HepG2 (cell line): Measurements from ENCODE around the gene CORT. TPM values are rescaled to one million over a fixed set of nuclear protein-coding genes. Genes with fewer than 3 reads are reported as not detected.

Experiments used
- AGO1 ChIP-seq: fragments of 200-400 bp; formaldehyde crosslinking; IDR thresholded peaks from 2 replicates; pipeline ENCODE4 v1.6.1; 2017; ENCODE audit warnings: mild to moderate bottlenecking, low read depth, low read length, moderate library complexity; ENCODE audit not compliant: poor library complexity, severe bottlenecking
- CBX2 ChIP-seq, 2 experiments: fragments of 200-600 bp in 1 of 2; sonication (generic); formaldehyde crosslinking in 1 of 2; IDR thresholded peaks; 2 replicates each; pipeline versions ENCODE4 v1.7.0 to v1.8.1; 2018 to 2022; ENCODE audit warnings: low read depth in 2 of 2, low read length in 1 of 2, mild to moderate bottlenecking in 1 of 2, missing genetic modification reagents in 1 of 2
- CREM ChIP-seq, 2 experiments: sonication (generic) in 1 of 2; formaldehyde crosslinking in 1 of 2; IDR thresholded peaks; 2 replicates each; pipeline versions ENCODE4 v1.4.0 to v1.6.1; 2016 to 2020; ENCODE audit warnings: antibody characterized with exemption in 1 of 2, mild to moderate bottlenecking in 1 of 2, missing genetic modification reagents in 1 of 2
- GPN1 ChIP-seq: sonication (generic); formaldehyde crosslinking; IDR thresholded peaks from 2 replicates; pipeline ENCODE4 v1.5.1; 2020; ENCODE audit warnings: missing genetic modification reagents, borderline replicate concordance
- HES4 ChIP-seq: sonication (generic); formaldehyde crosslinking; IDR thresholded peaks from 2 replicates; pipeline ENCODE4 v1.9.0; 2021; ENCODE audit warnings: mild to moderate bottlenecking, missing genetic modification reagents, borderline replicate concordance
- KDM6A ChIP-seq: IDR thresholded peaks from 2 replicates; pipeline ENCODE4 v1.6.1; 2016; ENCODE audit warnings: low read depth
- NFYB ChIP-seq: sonication (generic); formaldehyde crosslinking; IDR thresholded peaks from 2 replicates; pipeline ENCODE4 v1.4.0; 2020; ENCODE audit warnings: missing genetic modification reagents
- NPAS2 ChIP-seq: sonication (generic); formaldehyde crosslinking; IDR thresholded peaks from 2 replicates; pipeline ENCODE4 v1.8.0; 2022; ENCODE audit warnings: mild to moderate bottlenecking, missing genetic modification reagents, borderline replicate concordance
- REPIN1 ChIP-seq: sonication (generic); formaldehyde crosslinking; IDR thresholded peaks from 2 replicates; pipeline ENCODE4 v1.8.0; 2022; ENCODE audit warnings: missing genetic modification reagents, low read depth, mild to moderate bottlenecking, borderline replicate concordance
- SYNCRIP ChIP-seq: fragments of 200-400 bp; formaldehyde crosslinking; IDR thresholded peaks from 2 replicates; pipeline ENCODE4 v1.6.1; 2018; ENCODE audit warnings: mild to moderate bottlenecking, low read depth, low read length; ENCODE audit not compliant: insufficient read depth
- ZMAT3 ChIP-seq: sonication (generic); formaldehyde crosslinking; conservative IDR thresholded peaks from 2 replicates; pipeline ENCODE4 v1.7.0; 2021; ENCODE audit warnings: missing genetic modification reagents
- ZNF138 ChIP-seq: sonication (generic); formaldehyde crosslinking; IDR thresholded peaks from 2 replicates; pipeline ENCODE4 v1.5.0; 2020; ENCODE audit warnings: mild to moderate bottlenecking, low read depth, missing genetic modification reagents
- ZNF3 ChIP-seq: IDR thresholded peaks from 2 replicates; pipeline ENCODE4 v1.7.0; 2017; ENCODE audit warnings: inconsistent platforms
- ZNF672 ChIP-seq: sonication (generic); formaldehyde crosslinking; IDR thresholded peaks from 2 replicates; pipeline ENCODE4 v1.8.1; 2022; ENCODE audit warnings: missing genetic modification reagents
- polyA plus RNA-seq, 8 experiments: library from polyadenylated mRNA; depleted of rRNA in 3 of 8; stranded (reverse) in 7 of 8; unstranded in 1 of 8; fragments of >200 nt; fragmentation: Illumina TruSeq in 4 of 8; extraction: Trizol in 4 of 8; gene quantifications; 2 replicates each; pipeline versions ENCODE4 v1.2.1 to v1.2.3, GENCODE V29; 2011 to 2016; ENCODE audit warnings: low read depth in 4 of 8, missing spikeins in 1 of 8, mixed read lengths in 1 of 8; ENCODE audit not compliant: insufficient read depth in 1 of 8
- total RNA-seq, 5 experiments: library from RNA; depleted of rRNA; stranded (reverse); fragments of >200 nt; fragmentation: Illumina TruSeq; extraction: Trizol; gene quantifications; 2 replicates each; pipeline ENCODE4 v1.2.3, GENCODE V29; 2016; ENCODE audit warnings: low read depth in 1 of 5
- TF ChIP-seq, protein P1 (sequence below): sonication (generic); formaldehyde crosslinking; IDR thresholded peaks from 2 replicates; pipeline ENCODE4 v1.5.1; 2020; ENCODE audit warnings: mild to moderate bottlenecking, missing genetic modification reagents, borderline replicate concordance
- TF ChIP-seq, protein P2 (sequence below): sonication (generic); formaldehyde crosslinking; IDR thresholded peaks from 2 replicates; pipeline ENCODE4 v1.4.0; 2020; ENCODE audit warnings: missing genetic modification reagents
- TF ChIP-seq, protein P3 (sequence below): sonication (generic); formaldehyde crosslinking; IDR thresholded peaks from 2 replicates; pipeline ENCODE4 v1.4.0; 2020; ENCODE audit warnings: mild to moderate bottlenecking, missing genetic modification reagents
- TF ChIP-seq, protein P4 (sequence below): sonication (generic); formaldehyde crosslinking; IDR thresholded peaks from 2 replicates; pipeline ENCODE4 v1.4.0; 2020; ENCODE audit warnings: mild to moderate bottlenecking, missing genetic modification reagents

The CORT gene
- total and polyA plus RNA-seq, 2 of the 13 experiments (the other 11 are each of a cell fraction or from before 2014, with no cell fraction given) = 0.11 to 0.62 TPM

- TF ChIP-seq NFYB = peak; percentile 91
- no peak for TF ChIP-seq KDM6A (CRISPR knock-in tag)
- no peak for TF ChIP-seq AGO1
- TF ChIP-seq ZNF3 (CRISPR knock-in tag) = no peak
- TF ChIP-seq ZNF138 (CRISPR knock-in tag) = 0 out of 2 replicates have a peak, but pooled peaks have one; percentile 13
- TF ChIP-seq REPIN1 (CRISPR knock-in tag) = no peak
- peak; percentile 99 for TF ChIP-seq CREM (IDR thresholded peaks at IDR 0.05)
- TF ChIP-seq CREM (CRISPR knock-in tag; IDR thresholded peaks at IDR 0.05) = no peak
- TF ChIP-seq, protein P1, sequence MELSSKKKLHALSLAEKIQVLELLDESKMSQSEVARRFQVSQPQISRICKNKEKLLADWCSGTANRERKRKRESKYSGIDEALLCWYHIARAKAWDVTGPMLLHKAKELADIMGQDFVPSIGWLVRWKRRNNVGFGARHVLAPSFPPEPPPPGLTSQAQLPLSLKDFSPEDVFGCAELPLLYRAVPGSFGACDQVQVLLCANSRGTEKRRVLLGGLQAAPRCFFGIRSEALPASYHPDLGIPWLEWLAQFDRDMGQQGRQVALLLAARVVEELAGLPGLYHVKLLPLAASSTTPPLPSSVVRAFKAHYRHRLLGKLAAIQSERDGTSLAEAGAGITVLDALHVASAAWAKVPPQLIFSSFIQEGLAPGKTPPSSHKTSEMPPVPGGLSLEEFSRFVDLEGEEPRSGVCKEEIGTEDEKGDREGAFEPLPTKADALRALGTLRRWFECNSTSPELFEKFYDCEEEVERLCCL (CRISPR knock-in tag) = no peak
- TF ChIP-seq, protein P2, sequence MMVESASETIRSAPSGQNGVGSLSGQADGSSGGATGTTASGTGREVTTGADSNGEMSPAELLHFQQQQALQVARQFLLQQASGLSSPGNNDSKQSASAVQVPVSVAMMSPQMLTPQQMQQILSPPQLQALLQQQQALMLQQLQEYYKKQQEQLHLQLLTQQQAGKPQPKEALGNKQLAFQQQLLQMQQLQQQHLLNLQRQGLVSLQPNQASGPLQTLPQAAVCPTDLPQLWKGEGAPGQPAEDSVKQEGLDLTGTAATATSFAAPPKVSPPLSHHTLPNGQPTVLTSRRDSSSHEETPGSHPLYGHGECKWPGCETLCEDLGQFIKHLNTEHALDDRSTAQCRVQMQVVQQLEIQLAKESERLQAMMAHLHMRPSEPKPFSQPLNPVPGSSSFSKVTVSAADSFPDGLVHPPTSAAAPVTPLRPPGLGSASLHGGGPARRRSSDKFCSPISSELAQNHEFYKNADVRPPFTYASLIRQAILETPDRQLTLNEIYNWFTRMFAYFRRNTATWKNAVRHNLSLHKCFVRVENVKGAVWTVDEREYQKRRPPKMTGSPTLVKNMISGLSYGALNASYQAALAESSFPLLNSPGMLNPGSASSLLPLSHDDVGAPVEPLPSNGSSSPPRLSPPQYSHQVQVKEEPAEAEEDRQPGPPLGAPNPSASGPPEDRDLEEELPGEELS (CRISPR knock-in tag) = peak; percentile 65
- no peak for TF ChIP-seq ZMAT3 (CRISPR knock-in tag)
- TF ChIP-seq GPN1 (CRISPR knock-in tag) = no peak
- TF ChIP-seq, protein P3, sequence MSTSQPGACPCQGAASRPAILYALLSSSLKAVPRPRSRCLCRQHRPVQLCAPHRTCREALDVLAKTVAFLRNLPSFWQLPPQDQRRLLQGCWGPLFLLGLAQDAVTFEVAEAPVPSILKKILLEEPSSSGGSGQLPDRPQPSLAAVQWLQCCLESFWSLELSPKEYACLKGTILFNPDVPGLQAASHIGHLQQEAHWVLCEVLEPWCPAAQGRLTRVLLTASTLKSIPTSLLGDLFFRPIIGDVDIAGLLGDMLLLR (CRISPR knock-in tag) = peak; percentile 71
- TF ChIP-seq CBX2 (IDR thresholded peaks at IDR 0.05; ENCODE audit: low read depth, low read length) = no peak
- TF ChIP-seq CBX2 (CRISPR knock-in tag; IDR thresholded peaks at IDR 0.05; ENCODE audit: low read depth) = no peak
- TF ChIP-seq, protein P4, sequence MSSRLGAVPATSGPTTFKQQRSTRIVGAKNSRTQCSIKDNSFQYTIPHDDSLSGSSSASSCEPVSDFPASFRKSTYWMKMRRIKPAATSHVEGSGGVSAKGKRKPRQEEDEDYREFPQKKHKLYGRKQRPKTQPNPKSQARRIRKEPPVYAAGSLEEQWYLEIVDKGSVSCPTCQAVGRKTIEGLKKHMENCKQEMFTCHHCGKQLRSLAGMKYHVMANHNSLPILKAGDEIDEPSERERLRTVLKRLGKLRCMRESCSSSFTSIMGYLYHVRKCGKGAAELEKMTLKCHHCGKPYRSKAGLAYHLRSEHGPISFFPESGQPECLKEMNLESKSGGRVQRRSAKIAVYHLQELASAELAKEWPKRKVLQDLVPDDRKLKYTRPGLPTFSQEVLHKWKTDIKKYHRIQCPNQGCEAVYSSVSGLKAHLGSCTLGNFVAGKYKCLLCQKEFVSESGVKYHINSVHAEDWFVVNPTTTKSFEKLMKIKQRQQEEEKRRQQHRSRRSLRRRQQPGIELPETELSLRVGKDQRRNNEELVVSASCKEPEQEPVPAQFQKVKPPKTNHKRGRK (CRISPR knock-in tag) = no peak
- TF ChIP-seq HES4 (CRISPR knock-in tag) = no peak
- TF ChIP-seq ZNF672 = no peak
- no peak for TF ChIP-seq SYNCRIP
- TF ChIP-seq NPAS2 (CRISPR knock-in tag) = no peak
These were observed 22.7 kb downstream of the CORT start, which contains the start of gene DFFA (continued) for GRCh38 chr1:10472220-10473144.
